Esophagus muscularis mucosa (tissue), 4 donors: ENCODE results near the gene PDGFD.

ENCODE experiments used
- CTCF ChIP-seq, 3 experiments: fragments of 200-600 bp in 2 of 3; fragments of 450-650 bp in 1 of 3; sonication (generic) in 2 of 3; IDR thresholded peaks; one replicate each; pipeline ENCODE4 v1.5.1; 2017 to 2019; ENCODE audit warnings: antibody characterized with exemption in 3 of 3, mild to moderate bottlenecking in 2 of 3, moderate library complexity in 1 of 3
- EP300 ChIP-seq: sonication (generic); formaldehyde crosslinking; IDR thresholded peaks from one replicate; pipeline ENCODE4 v1.6.1; 2017; ENCODE audit warnings: antibody characterized with exemption
- POLR2A ChIP-seq: fragments of 450-650 bp; IDR thresholded peaks from one replicate; pipeline ENCODE4 v1.6.1; 2017; ENCODE audit warnings: antibody characterized with exemption, moderate library complexity, mild to moderate bottlenecking, low read depth
- POLR2AphosphoS5 ChIP-seq, 2 donors: sonication (generic); formaldehyde crosslinking; IDR thresholded peaks; one replicate each; pipeline ENCODE4 v1.6.1; 2017; ENCODE audit warnings: antibody characterized with exemption in 2 of 2

GRCh38 chr11:104041792-104042191 lies 122.2 kb downstream of the PDGFD start:
- no peak for TF ChIP-seq POLR2AphosphoS5 (IDR thresholded peaks at IDR 0.05)
- no peak for TF ChIP-seq POLR2A
- TF ChIP-seq CTCF (IDR thresholded peaks at IDR 0.05), result no peak
- no peak for TF ChIP-seq EP300
